Endothelial cell of umbilical vein (primary cell): ENCODE measurements around the gene NRXN3. TPM values are rescaled to one million over a fixed set of nuclear protein-coding genes. Genes with fewer than 3 reads are reported as not detected.

Experiments
- BruUV-seq: library from RNA; stranded (reverse); fragments of 400-500 nt; replicated peaks from 2 replicates; lab custom pipeline; 2021; lab: Mats Ljungman, UMichigan
- CTCF ChIA-PET: fragments of 300-600, 350-600 bp; sonication (Branson Sonifier 250); formaldehyde crosslinking; loops from one replicate; lab custom pipeline; 2021; ENCODE audit warnings: antibody characterized with exemption, inconsistent platforms; lab: Charles Lee
- POLR2A ChIA-PET: fragments of 300-600, 350-600 bp; sonication (Branson Sonifier 250); formaldehyde crosslinking; loops from one replicate; lab custom pipeline; 2021; ENCODE audit warnings: antibody characterized with exemption, inconsistent platforms; lab: Charles Lee
- DNase-seq: peaks from one replicate; pipeline ENCODE4 v3.0.0-alpha.2; 2011; ENCODE audit warnings: low read depth, low spot score
- FAIRE-seq: peaks from 2 replicates; lab custom pipeline; 2011; peaks lifted over from hg19 to GRCh38; lab: Jason Lieb, UNC
- H2AFZ ChIP-seq: 2 replicates; pipeline ENCODE4 v1.6.0; 2012; ENCODE audit warnings: low read depth, low read length, control low read depth, inconsistent platforms
- H3K27ac ChIP-seq: 2 replicates; pipeline ENCODE4 v1.5.1; 2011; ENCODE audit warnings: low read depth, mild to moderate bottlenecking, control low read depth, low read length, moderate library complexity; ENCODE audit not compliant: insufficient read depth
- H3K27me3 ChIP-seq, 2 experiments: 2 replicates each; pipeline versions ENCODE4 v1.6.0 to v1.6.1; 2011; ENCODE audit warnings: low read length in 2 of 2, mixed read lengths in 1 of 2; ENCODE audit not compliant: control insufficient read depth in 2 of 2, insufficient read depth in 2 of 2
- H3K36me3 ChIP-seq, 2 experiments: 2 replicates in 1 of 2; 3 replicates in 1 of 2; pipeline ENCODE4 v1.5.1; 2011; ENCODE audit warnings: low read length in 2 of 2, mild to moderate bottlenecking in 1 of 2, moderate library complexity in 1 of 2; ENCODE audit not compliant: control insufficient read depth in 2 of 2, insufficient read depth in 2 of 2; ENCODE audit errors: extremely low read depth in 1 of 2
- H3K4me1 ChIP-seq: 3 replicates; pipeline ENCODE4 v1.5.1; 2011; ENCODE audit warnings: mild to moderate bottlenecking, low read length; ENCODE audit not compliant: control insufficient read depth, insufficient read depth; ENCODE audit errors: extremely low read depth
- H3K4me2 ChIP-seq: 2 replicates; pipeline ENCODE4 v1.6.1; 2011; ENCODE audit warnings: low read length, control low read depth, mixed read lengths; ENCODE audit not compliant: insufficient read depth
- H3K4me3 ChIP-seq, 3 experiments: fragments of 200-600 bp in 1 of 3; sonication (generic), shearing (Covaris generic) in 1 of 3; replicated peaks in 1 of 3; 2 replicates each; pipeline ENCODE4 v1.5.1; 2011 to 2016; ENCODE audit warnings: control low read depth in 3 of 3, low read length in 3 of 3, mild to moderate bottlenecking in 2 of 3, inconsistent platforms in 1 of 3, low read depth in 1 of 3, moderate library complexity in 1 of 3; ENCODE audit not compliant: insufficient read depth in 1 of 3
- H3K79me2 ChIP-seq: 2 replicates; pipeline ENCODE4 v1.6.0; 2012; ENCODE audit warnings: low read length, inconsistent platforms; ENCODE audit not compliant: control insufficient read depth, insufficient read depth
- H3K9ac ChIP-seq: replicated peaks from 2 replicates; pipeline ENCODE3; 2011; ENCODE audit warnings: low read length, control low read depth; ENCODE audit not compliant: insufficient read depth; ENCODE audit errors: extremely low read depth
- H3K9me1 ChIP-seq: replicated peaks from 3 replicates; pipeline ENCODE4 v1.6.0; 2011; ENCODE audit warnings: mild to moderate bottlenecking, low read length; ENCODE audit not compliant: control insufficient read depth, insufficient read depth; ENCODE audit errors: extremely low read depth
- H3K9me3 ChIP-seq: replicated peaks from 2 replicates; pipeline ENCODE4 v1.5.1; 2012; ENCODE audit warnings: low read length, inconsistent platforms; ENCODE audit not compliant: control insufficient read depth, insufficient read depth
- H4K20me1 ChIP-seq: replicated peaks from 2 replicates; pipeline ENCODE3; 2011; ENCODE audit warnings: mild to moderate bottlenecking, low read length; ENCODE audit not compliant: control insufficient read depth, insufficient read depth; ENCODE audit errors: extremely low read depth
- EZH2 ChIP-seq: IDR thresholded peaks from 2 replicates; pipeline ENCODE4 v1.6.1; 2012; ENCODE audit warnings: borderline replicate concordance, low read depth, mild to moderate bottlenecking, moderate library complexity, low read length, inconsistent platforms; ENCODE audit not compliant: severe bottlenecking
- FOS ChIP-seq: IDR thresholded peaks from 2 replicates; pipeline ENCODE4 v1.6.1; 2011; ENCODE audit warnings: mild to moderate bottlenecking, low read length, moderate library complexity, borderline replicate concordance; ENCODE audit not compliant: insufficient read depth
- GATA2 ChIP-seq: IDR thresholded peaks from 2 replicates; pipeline ENCODE4 v1.7.0; 2011; ENCODE audit warnings: low read depth, mild to moderate bottlenecking, moderate library complexity, mixed read lengths, low read length; ENCODE audit not compliant: insufficient read length, insufficient read depth
- JUN ChIP-seq: IDR thresholded peaks from 2 replicates; pipeline ENCODE4 v1.6.1; 2011; ENCODE audit warnings: borderline replicate concordance, low read depth; ENCODE audit not compliant: insufficient read length, insufficient read depth
- MYC ChIP-seq: IDR thresholded peaks from one replicate; pipeline ENCODE4 v1.6.1; 2011; ENCODE audit warnings: mild to moderate bottlenecking, low read depth, low read length
- POLR2A ChIP-seq: IDR thresholded peaks from 2 replicates; pipeline ENCODE4 v1.6.1; 2012; ENCODE audit warnings: low read depth, mild to moderate bottlenecking, control low read depth, low read length
- POLR2AphosphoS5 ChIP-seq: IDR thresholded peaks from 2 replicates; pipeline ENCODE4 v1.6.1; 2012; ENCODE audit warnings: low read depth, mild to moderate bottlenecking, control low read depth, low read length, moderate library complexity; ENCODE audit not compliant: insufficient read depth
- dilution Hi-C: fragments of 300-500 bp; cut with MboI; formaldehyde crosslinking; loops from one replicate; pipeline ENCODE4 v1.15.0; 2019; ENCODE audit warnings: low sequenced_read_pairs; ENCODE audit not compliant: extremely low pct_ligation_motif_present
- intact Hi-C: fragments of 100-400 bp; cut with micrococcal nuclease; formaldehyde crosslinking; loops from one replicate; pipeline ENCODE4 v1.10.0; 2022
- polyA plus RNA-seq, 4 experiments: library from polyadenylated mRNA; depleted of rRNA in 3 of 4; stranded (reverse) in 3 of 4; unstranded in 1 of 4; fragments of >200 nt; gene quantifications; 2 replicates each; pipeline versions ENCODE4 v1.2.1 to v1.2.3, GENCODE V29; 2011 to 2012; ENCODE audit warnings: missing spikeins in 1 of 4
- total RNA-seq: library from RNA; stranded (reverse); gene quantifications from 2 replicates; pipeline ENCODE4 v1.2.3, GENCODE V29; 2021
- TF ChIP-seq, protein P1 (sequence below): IDR thresholded peaks from 2 replicates; pipeline ENCODE4 v1.6.1; 2011; ENCODE audit not compliant: insufficient read depth, insufficient read length
- TF ChIP-seq, protein P2 (sequence below), 2 donors: IDR thresholded peaks; 1 replicate in 1 of 2; 2 replicates in 1 of 2; pipeline ENCODE4 v1.5.1; 2011; ENCODE audit warnings: low read length in 2 of 2, mild to moderate bottlenecking in 2 of 2, moderate library complexity in 2 of 2, control low read depth in 1 of 2, inconsistent platforms in 1 of 2, low read depth in 1 of 2; ENCODE audit not compliant: insufficient read depth in 1 of 2; ENCODE audit errors: extremely low read depth in 1 of 2

The NRXN3 gene
- total and polyA plus RNA-seq, 2 donors (not counting 3 experiments of a cell fraction or from before 2014, with no cell fraction given) = 0.72 to 4.2 TPM

DNA sequence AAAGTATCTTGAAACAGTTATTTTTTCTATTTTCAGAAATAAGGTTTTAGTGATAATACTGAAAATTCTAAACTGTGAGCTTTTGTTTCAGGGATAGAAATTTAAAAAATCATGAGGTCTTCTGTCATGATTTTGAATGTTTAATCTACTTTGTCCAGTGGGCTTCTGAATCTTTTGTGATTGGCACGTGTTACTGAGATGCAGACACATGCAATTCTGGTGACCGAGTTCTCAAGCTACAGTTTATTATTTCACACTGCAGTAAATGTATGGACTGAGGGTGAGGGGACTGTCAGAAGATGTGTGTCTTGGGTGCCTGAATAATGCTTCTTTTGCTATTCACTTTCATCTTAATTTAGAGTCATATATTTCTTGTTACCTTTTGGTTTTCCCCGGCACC is 1262.5 kb downstream of the NRXN3 start:
- H3K9ac ChIP-seq = no peak overlapping the region
- ChIA-PET POLR2A (no interaction called here), CTCF (interaction anchor here (1.4 kb wide), 1 partner anchor 8 kb away, joined by 4 read pairs; no protein-coding TSS in a partner anchor)
- H3K4me2 ChIP-seq = no peak overlapping the region
- dilution Hi-C loops = no loop called here
- no peak overlapping the region for H3K27ac ChIP-seq
- no peaks in the 10 kb centered on the region for H3K9me3 ChIP-seq
- no peaks in the 10 kb centered on the region for H3K9me1 ChIP-seq
- intact Hi-C loops = no loop called here
- no peak overlapping the region for H2AFZ ChIP-seq
- no TSS peak for BruUV-seq
- H3K4me1 ChIP-seq = no peaks in the 10 kb centered on the region
- H3K27me3 ChIP-seq = no peaks in the 10 kb centered on the region
- no peaks in the 10 kb centered on the region for H3K36me3 ChIP-seq
- no peaks in the 10 kb centered on the region for H3K79me2 ChIP-seq
- FAIRE-seq (no peak), DNase-seq (no peak)
- H4K20me1 ChIP-seq = no peaks in the 10 kb centered on the region
- no peak for TF ChIP-seq POLR2AphosphoS5
- TF ChIP-seq POLR2A = no peak
- TF ChIP-seq MYC = no peak
- TF ChIP-seq GATA2 = no peak
- TF ChIP-seq, protein P1, sequence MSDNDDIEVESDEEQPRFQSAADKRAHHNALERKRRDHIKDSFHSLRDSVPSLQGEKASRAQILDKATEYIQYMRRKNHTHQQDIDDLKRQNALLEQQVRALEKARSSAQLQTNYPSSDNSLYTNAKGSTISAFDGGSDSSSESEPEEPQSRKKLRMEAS = no peak
- TF ChIP-seq, protein P2, sequence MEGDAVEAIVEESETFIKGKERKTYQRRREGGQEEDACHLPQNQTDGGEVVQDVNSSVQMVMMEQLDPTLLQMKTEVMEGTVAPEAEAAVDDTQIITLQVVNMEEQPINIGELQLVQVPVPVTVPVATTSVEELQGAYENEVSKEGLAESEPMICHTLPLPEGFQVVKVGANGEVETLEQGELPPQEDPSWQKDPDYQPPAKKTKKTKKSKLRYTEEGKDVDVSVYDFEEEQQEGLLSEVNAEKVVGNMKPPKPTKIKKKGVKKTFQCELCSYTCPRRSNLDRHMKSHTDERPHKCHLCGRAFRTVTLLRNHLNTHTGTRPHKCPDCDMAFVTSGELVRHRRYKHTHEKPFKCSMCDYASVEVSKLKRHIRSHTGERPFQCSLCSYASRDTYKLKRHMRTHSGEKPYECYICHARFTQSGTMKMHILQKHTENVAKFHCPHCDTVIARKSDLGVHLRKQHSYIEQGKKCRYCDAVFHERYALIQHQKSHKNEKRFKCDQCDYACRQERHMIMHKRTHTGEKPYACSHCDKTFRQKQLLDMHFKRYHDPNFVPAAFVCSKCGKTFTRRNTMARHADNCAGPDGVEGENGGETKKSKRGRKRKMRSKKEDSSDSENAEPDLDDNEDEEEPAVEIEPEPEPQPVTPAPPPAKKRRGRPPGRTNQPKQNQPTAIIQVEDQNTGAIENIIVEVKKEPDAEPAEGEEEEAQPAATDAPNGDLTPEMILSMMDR (IDR thresholded peaks at IDR 0.05; ENCODE audit: extremely low read depth in 1 of 2, insufficient read depth in 1 of 2, low read depth in 1 of 2, low read length in 2 of 2) = no peak
- TF ChIP-seq FOS = no peak
- TF ChIP-seq JUN = no peak
- TF ChIP-seq EZH2 = no peak
- H3K4me3 ChIP-seq = no peak overlapping the region
